GM18907 (cell line): ENCODE data around the gene ZNF334.

ENCODE experiments used
- ATAC-seq: cut with Tn5 transposase; IDR thresholded peaks from one replicate; pipeline ENCODE4 v1.9.1; 2021; ENCODE audit warnings: mild to moderate bottlenecking, moderate library complexity; ENCODE audit not compliant: unreplicated experiment

ZNF334 gene

DNA sequence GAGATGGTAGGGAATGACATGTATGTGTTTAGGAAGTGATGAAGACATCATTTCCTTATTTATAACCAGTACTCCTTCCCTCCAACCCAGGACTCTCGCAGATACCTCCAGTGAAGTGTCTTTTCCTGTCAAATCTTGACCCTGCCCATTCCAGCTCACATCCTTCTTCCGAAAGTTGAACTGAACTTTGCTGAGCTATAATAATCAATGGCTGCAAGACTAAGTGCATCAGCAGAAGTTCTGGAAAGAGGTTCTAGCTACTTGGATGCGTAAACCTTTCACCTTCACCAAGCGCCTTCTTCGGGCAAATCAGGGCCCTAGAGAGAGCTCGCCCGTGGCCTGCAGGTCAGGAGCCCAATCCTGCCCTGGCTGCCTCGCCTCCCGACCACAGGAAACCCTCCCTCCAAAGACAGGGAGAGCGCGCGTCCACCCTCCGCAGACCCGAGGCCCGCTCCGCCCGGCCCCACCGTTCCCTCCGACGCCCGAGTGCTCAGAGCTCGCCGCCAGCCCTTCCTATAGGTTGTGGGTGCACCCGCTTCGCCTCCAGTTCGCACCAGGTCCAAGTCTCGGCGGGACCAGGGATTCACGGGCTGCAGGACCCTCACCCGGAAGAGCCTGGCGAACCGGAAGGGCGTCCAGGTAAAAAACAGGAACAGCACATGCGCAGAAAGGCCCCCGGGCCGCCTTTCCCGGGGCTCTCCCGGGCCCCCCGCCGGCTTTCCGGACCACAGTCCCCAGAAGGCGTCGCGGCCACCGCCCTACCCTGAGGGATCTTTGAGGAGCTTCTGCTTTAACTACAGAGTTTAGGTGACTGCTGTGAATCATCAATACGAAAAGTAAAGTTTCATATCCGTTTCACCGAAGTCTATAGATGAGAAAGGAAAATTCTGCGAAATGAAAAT is at the start of gene ZNF334:
Gene ZNF334, minus strand, starts transcription at position 617 of the 902 bp plus-strand sequence. CDS start 1,457 bp downstream, outside the sequence.
- ATAC-seq, result peak; percentile 60

DNA sequence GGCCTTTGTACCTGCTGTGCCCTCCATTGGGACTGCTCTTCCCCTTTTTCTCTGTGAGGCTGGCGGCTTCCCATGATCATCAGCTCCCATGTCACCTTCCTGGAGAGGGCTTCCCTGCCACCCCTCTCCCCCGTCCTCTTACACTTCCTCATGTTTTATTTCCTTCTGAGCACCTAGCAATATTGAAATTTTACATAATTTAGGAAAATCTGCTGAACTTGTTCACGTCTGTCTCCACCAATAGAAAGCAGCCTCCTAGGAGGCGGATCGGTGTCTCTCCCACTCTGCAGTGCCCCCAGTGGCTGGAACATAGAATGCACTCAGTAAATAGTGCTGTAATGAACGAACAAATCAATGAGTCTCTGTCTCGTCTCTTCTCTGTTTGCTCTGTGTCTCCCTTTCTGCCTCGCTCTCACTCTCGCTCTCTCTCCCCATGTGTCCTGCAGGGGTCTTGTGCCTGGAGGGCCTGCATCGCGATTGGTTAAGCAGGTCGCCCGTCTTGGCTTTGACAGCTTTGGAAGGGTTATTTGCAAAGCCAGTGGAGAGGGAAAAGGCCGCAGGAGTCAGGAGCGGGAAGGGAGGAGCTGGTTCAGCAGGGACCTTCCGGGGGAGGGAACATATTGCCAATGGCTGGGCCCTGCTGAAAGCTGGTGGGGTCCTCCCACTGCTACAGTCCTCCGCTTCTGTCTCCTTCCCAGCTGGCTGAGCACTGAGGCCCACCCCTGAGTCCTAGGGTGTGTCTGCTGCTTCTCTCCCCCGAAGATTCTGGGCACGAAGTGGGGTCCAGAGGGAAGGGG is 49.2 kb upstream of the ZNF334 start:
- no peak for ATAC-seq

DNA sequence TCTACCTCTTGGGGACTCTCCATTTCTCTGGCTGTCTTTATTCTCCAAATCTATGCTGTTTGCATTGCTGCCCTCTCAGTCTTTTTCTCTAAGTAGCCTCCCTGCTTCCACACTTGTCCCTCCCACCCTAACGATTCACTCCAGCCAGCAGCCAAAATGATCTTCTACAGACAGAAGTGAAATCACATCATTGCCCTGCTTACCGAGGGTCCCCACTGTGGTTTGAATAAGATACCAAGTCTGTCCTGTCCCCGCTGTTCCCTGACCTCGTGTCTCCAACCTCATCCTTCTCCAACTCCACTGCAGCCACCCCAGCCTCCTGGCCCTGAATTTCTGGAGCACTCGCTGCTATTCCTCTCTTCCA is 48.6 kb upstream of the ZNF334 start:
- ATAC-seq, result no peak

DNA sequence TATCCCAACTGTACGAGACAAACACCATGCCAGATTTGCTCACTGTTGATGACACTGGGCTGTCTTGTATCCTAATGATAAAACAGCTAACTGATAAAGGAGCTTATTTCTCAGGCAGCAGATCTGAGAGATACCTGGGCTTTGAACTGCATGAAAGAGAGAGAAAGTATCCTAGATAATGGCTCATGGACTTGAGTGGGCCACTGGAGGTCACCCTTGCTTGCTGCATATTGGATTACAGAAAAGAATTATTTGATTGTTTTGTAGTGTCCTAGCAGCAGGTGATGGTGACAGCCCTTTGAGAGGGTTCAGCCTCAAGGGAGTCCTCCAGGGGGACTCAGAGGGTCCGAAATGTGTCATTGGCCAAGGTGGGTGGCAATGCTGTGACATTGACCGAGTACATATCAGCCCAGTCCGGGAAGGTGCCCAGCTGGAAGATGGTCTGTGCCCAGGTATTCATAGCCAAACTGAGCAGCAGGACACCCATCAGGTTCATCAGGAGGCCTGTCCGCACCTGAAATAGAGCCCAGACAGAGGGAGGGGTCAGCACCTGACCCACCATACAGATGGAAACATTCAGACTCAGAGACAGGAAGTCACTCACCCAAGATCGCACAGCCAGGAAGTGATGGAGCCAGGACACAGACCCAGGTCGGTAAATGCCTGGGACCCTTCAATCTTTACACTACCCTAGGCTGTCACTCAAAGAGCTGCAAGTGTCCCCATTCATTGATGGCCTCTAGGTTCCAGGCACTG is 46.5 kb upstream of the ZNF334 start:
- no peak for ATAC-seq

DNA sequence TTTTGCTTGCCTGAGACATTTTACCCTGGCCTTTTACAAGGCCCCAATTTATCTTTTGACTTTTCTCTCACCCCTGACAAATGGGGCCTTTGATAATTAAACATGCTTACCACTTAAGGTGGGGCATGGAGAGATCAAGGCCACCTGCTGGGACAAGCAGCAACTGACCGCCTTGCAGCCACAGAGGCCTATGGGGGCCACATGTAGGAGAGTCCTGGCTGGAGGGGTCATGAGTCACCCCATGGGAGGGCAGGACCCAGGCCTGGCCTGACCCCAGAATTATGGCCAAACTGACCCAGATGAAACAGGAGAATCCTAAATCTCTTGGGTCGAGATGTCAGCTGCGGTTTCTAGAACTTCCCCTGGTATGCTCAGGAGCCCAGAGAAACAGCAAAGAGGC is 45.6 kb upstream of the ZNF334 start:
- ATAC-seq, result no peak

DNA sequence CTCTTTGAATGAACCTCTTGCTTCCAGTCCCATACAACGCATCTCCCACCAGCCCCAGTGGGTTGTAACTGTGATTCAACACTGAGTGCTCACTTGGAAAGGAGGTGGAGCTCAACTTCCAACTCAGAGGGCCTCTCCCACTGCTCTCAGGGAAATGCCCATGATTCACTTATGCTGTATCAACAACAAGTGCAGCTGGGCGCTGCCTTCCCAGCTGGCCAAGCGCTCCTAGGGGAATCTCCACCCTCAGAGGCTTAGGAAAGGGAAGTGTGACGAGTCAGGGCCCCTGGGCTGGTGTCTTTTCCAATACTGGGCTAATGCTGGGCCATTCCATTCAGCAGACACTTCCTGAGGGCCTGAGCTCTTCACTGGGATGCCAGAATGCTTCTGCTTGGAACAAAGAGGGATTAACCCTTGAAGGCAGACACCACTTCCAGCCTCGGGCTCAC is 45.2 kb upstream of the ZNF334 start:
- ATAC-seq, result no peak

DNA sequence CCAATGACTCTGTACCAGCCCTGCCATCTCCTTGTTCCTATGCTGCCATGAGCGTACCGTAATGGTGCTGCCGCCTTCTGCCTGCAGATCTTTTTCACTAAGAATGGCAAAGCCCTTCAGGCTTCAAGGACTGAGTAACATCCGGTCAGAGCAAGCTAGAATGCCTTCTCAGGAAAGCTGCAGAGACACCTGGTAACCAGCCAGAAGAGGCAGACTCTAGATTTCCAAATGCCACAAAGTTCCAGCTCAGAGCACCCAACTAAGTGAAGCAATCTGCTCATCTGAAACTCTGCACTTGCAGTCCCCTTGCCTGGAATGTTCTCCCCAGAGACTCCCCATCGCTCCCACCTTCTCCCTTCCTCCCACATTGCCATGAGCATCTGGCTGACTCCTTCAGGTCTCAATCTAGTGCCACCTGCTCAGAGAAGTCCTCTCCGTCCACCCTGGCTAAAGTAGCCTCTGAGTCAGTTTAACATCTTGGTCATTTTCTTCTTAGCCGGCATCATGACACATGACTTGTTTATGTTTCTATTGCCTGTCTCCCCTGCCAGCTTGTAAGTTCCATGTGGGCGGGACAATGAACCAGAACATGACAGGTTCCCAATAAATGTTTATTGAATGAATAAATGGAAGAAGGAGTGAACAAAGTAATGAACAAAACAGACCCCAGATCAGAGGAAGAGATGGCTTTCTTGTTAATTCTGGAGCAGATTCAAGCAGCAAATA is 44.0 kb upstream of the ZNF334 start:
- no peak for ATAC-seq

DNA sequence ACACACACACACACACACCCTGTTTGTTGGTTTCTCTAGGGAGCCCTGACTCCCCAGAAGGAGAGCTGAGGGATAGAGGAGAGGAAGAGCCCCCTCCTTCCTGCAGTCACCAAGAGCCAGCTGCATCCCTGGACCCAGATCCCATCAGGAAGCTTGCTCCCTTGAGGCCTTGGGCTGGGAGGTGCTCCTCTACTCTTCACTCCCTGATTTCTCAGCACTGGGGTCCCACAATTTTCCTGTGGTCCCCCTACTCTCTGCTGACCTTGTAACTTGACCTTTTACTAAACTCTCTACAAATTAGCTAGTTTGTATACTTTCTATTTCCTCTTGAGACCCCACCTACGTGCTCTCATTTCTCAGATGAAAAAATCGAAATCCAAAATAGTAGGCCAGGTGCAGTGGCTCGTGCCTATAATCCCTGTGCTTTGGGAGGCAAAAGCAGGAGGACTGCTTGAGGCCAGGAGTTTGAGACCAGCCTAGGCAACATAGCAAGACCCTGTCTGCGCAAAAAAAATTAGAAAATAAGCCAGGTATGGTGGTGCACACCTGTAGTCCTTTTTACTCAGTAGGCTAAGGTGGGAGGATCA is 42.1 kb upstream of the ZNF334 start:
- ATAC-seq, result no peak

DNA sequence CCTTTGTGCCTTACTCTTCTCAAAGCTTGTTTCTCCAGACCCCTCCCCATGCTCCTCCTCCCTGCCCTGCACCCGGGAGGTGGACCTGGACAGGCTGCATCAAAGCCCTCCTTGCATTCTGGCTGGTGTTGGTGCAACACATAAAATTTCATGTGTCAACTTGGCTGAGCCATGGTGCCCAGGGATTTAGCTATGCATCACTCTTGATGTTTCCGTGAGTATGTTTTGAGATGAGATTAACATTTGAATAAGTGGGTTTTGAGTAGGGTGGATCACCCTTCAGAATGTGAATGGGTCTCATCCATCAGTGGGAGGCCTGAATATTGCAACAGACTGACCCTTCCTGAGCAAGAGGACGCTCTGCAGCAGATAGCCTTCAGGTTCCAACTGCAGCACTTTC is 41.5 kb upstream of the ZNF334 start:
- no peak for ATAC-seq

DNA sequence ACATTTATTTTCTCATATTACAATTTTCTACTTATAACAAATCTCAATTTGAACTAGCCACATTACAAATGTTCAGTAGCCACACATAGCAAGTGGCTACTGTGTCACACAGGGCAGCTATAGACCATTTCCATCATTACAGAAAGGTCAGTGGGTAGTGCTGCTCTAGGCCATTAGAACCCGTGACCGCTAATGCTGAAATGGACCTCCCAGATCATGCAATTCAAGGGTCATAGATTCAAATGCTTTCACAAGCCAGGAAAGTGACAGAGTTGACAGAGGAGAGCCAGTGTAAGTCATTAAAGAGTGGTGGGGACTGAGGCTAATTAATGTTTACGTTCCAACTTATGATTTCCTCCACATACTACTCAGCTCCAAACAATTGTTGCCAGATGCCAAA is 40.6 kb upstream of the ZNF334 start:
- no peak for ATAC-seq

DNA sequence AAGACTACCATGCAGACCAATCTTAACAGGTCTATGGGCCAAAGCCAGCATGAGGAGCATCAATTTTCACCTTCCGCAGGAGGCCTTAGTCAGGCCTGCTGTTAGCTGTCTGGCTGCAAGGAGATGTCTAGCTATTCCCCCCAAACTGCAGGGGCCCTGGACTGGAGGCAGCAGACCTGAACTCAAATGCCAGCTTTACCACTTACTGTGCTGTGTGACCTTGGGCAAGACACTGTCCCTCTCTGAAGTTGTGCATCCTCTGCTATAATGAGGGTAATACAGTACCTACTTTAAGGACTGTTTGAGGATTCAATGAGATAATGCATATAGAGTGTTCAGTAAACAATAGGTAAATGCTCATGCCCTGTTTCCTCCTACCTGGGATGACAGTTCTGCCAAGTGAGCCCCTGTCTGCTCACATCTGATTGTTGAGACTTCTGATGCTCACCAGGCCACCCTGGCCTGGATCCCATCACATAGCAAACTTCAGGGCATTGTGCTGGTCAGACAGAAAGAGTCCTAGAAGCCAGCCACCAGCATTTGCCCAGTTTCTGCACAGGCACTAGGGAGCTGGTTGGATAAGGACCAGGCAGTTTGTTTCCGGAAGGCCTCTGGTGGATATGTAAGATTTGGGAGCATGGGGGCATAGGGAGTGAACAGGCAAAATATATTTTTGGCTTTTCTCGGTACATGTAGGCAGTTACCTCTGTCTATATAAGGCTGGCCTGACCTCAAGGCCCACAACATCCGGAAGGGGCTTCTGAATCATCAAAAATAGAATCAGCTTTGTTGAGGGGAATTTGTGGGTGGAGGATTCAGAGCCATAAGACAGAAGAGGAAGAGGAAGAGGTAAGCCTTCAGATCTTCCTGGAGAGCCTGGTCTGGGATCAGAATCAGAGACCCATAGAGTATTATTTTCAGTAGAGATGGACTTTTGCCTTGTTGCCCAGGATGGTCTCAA is 39.4 kb upstream of the ZNF334 start:
- ATAC-seq, result peak; percentile 79

DNA sequence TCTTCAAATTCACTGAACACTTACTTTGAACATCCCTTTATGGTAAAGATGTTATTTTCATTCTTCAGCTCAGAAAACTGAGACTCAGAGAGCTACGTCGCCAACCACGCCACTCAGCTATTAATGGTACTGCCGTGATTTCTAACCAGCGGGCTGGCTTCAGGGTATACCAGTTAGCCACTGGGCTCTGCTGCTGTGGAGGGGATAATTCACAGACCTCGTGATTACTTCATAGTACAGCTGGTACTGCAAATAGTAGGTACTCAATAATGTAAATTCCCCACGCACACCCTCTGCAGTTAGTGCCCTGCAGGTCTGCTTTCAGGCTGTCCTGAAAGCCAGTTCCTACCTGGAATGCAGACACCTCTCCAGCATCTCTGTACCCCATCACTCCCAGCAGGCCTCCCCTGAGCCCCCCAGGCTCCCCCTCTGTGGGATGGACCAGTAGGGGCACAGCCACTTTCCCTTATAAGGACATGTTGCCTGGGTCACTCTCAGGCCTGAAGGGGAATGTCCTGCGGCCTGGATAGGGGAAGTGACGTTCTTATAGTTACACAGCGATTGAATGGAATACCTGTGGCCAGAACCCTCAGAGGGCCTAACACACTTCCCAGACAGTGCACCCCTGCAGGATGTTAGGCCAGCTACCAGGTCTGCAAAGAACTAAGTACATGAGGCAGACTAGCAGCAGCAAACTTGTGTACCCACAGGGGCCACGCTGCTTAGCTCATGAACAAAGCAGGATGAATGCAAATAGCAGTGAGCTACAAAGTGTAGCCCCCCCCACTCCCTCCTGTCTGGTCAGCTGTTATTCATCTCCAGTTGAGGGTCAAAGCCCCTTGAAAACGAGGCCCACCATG is 38.4 kb upstream of the ZNF334 start:
- no peak for ATAC-seq

DNA sequence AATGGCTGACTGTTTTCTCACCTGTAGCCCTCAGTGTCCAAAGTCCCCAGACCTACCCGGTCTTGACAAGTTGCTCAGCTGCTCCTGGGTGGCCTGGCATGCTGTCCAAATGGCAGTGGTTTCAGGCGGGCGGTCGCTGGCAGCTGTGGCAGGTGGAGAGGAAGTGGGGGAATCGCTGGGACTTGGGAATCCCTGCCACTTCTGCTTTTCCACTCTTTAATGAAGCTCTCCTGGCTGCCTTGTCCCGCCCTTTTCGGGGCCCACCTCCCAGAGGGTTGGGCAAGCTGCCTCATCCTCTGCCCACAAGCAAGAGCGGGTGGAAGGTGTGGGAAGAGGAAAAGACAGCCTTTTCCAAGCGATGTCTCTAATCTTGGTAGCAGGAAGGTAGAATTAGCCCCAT is 37.1 kb upstream of the ZNF334 start, which contains the start of gene OCSTAMP:
Gene OCSTAMP, minus strand, starts transcription at position 194 of the 400 bp plus-strand sequence. Its CDS starts 94 bp downstream, at position 100.
- no peak for ATAC-seq

DNA sequence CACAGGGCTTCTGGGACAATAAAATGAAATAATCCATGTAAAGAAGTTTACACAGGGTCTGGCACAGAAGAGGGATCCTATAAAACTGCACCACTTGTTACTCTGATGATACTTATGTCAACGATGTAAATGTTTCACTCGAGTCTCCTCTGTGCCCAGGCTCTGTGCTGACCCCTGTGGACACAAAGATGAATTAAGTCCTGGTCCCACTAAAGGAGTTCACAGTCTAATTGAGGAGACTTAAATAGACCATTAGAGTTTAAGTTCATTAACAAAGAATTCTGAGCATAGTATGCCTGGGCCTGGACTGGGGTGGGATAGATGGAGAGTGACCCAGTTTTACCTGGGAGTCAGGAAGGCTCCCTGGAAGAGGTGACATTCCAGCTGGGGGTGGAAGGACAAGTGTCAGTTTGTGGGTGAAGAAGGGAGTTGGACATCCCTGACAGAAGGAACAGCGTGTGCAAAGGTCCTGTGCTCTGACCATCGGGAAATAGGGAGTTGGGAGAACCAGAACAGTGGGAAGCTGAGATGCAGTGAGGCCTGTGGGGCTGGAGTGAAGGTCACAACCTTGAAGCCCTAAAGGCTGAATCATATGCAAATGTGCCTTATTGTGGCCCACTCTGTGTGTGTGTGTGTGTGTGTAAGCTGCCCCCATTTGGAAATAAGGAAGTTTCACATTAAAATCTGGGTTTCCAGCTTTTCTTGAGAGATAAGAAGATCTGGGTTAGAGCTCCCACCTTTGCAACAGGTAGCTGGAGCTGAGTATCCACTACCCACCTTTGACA is 36.0 kb upstream of the ZNF334 start:
- no peak for ATAC-seq

DNA sequence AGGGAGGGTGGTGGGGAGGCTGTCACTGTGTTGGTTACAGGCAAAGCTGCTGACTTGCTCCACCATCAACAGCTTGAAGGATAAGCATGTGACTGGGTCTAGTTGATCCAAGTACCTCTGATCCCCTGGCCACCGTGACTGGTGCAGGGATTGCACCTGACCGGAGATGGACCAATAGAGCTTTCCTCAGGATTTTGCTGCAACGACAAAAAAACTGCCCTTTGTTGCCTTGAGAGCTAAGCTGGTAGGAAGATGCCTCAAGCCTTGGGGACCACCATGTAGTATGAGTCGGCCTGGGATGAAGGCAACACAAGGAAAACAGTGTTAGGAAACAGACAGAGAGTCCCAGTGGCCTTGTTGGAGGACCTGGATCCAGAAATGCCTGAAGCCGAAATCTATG is 35.3 kb upstream of the ZNF334 start:
- ATAC-seq, result no peak

DNA sequence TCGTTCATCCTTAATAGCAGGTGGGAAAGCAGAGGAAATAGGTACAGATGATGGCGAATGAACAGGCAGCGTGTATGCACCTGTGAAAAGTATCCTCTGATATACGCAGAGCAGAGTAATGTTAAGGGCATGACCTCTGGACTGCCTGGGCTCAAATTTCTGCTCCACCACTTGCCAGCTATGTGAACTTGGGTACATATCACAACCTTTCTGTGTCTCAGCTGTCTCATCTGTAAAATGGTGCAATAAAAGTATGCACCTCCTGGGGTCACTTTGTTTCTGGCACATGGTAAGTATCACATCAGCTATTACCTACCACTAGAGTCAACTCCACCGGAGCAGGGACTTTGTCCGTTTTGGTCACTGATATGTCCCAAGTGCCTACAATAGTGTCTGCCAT is 34.6 kb upstream of the ZNF334 start:
- no peak for ATAC-seq

DNA sequence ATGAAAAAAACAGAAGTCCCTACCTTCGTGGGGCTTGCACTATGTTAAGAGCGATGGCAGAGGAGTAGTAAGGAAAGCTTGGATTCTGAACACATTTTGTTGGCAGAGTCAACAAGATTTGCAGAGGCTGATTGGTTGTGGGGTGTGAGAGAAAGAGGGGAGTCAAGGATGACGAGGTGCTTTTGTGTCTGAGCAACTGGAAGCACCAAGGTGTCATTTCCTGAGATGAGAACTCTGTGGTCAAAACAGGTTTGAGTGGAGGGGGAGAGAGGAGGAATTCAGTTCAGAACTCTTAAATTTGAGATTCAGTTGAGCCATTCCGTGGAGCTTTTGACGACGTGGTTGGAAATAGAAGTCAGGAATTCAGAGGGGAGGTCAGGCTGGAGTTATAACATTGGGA is 33.6 kb upstream of the ZNF334 start:
- ATAC-seq, result no peak
